ENCODE results near the gene CDC42EP4. TPM values are rescaled to one million over a fixed set of nuclear protein-coding genes. Genes with fewer than 3 reads are reported as not detected.

CDC42EP4 gene
- total RNA-seq, 1 experiment from 2014 or later, result 83.1 TPM

GRCh38 chr17:73247726-73248125 lies 64.1 kb downstream of the CDC42EP4 start:
- intact Hi-C loops (cut with micrococcal nuclease), result loop anchor here (1.0 kb wide), 1 partner anchor 56 kb away; no protein-coding TSS in a partner anchor
- H3K27me3 ChIP-seq (ENCODE audit: low read length), result no peaks in the 10 kb centered on the region
- H3F3A ChIP-seq (ENCODE audit: low read length, unreplicated experiment), result no peaks in the 10 kb centered on the region
- H3K4me2 ChIP-seq (ENCODE audit: low read length), result no peak overlapping the region
- H3K36me3 ChIP-seq (ENCODE audit: low read depth, low read length), result peaks cover 16% of the 10 kb centered on the region; the same call in 1 of the 2 replicates
- H3K27ac ChIP-seq (ENCODE audit: low read length), result no peak overlapping the region
- no peak overlapping the region for H2AFZ ChIP-seq (ENCODE audit: low read length)
- no peaks in the 10 kb centered on the region for H3K79me2 ChIP-seq (ENCODE audit: low read length)
- no peak overlapping the region for H3K9ac ChIP-seq (ENCODE audit: low read length)
- H3K9me3 ChIP-seq (ENCODE audit: low read length), result no peaks in the 10 kb centered on the region
- ATAC-seq, result peak; percentile 31; the same call in 1 of the 2 replicates
- CTCF ChIA-PET, result interaction anchor here (0.6 kb wide), 1 partner anchor 523 kb away, joined by 3 read pairs; no protein-coding TSS in a partner anchor
- TF ChIP-seq EZH2 (IDR thresholded peaks at IDR 0.05; ENCODE audit: low read length, unreplicated experiment) (no peak), CTCF (conservative IDR thresholded peaks at IDR 0.05; ENCODE audit: low read depth, low read length) (peak; percentile 49; the same call in 1 of the 2 replicates), EZH2phosphoT487 (IDR thresholded peaks at IDR 0.05; ENCODE audit: borderline replicate concordance, low read length) (no peak)
- H3K4me3 ChIP-seq (ENCODE audit: low read length), result no peak overlapping the region
- no peak for DNase-seq
- no TSS peak for BruUV-seq (replicated peaks)
- no peaks in the 10 kb centered on the region for H3K9me2 ChIP-seq (replicated peaks; ENCODE audit: low read length)
- no peaks in the 10 kb centered on the region for H4K20me1 ChIP-seq (ENCODE audit: low read length)
- POLR2A ChIA-PET (ENCODE audit: unreplicated experiment), result no interaction called here
- no peaks in the 10 kb centered on the region for H3K4me1 ChIP-seq (ENCODE audit: insufficient read depth, low read length)

- Histone ChIP-seq H3K27ac (ENCODE audit: low read length) (no peak overlapping the region), H3F3A (ENCODE audit: low read length, unreplicated experiment) (no peaks in the 10 kb centered on the region), H3K4me3 (ENCODE audit: low read length) (no peak overlapping the region), H3K79me2 (ENCODE audit: low read length) (peaks cover 16% of the 10 kb centered on the region), H3K9me3 (ENCODE audit: low read length) (no peaks in the 10 kb centered on the region), H3K27me3 (ENCODE audit: low read length) (no peaks in the 10 kb centered on the region), H4K20me1 (ENCODE audit: low read length) (no peaks in the 10 kb centered on the region), H3K4me2 (ENCODE audit: low read length) (no peak overlapping the region), H3K4me1 (ENCODE audit: insufficient read depth, low read length) (no peaks in the 10 kb centered on the region), H2AFZ (ENCODE audit: low read length) (no peak overlapping the region), H3K9ac (ENCODE audit: low read length) (no peak overlapping the region), H3K9me2 (replicated peaks; ENCODE audit: low read length) (no peaks in the 10 kb centered on the region), H3K36me3 (ENCODE audit: low read depth, low read length) (peaks cover 32% of the 10 kb centered on the region; the same call in 1 of the 2 replicates)
- POLR2A ChIA-PET (ENCODE audit: unreplicated experiment), result interaction anchor here (0.6 kb wide), 1 partner anchor 9 kb away, joined by 3 read pairs; no protein-coding TSS in a partner anchor
- no TSS peak for BruUV-seq (replicated peaks)
- CTCF ChIA-PET, result interaction anchor here (0.5 to 0.6 kb wide), 2 partner anchors 129 to 563 kb away, joined by 3 read pairs; no protein-coding TSS in a partner anchor
- TF ChIP-seq CTCF (conservative IDR thresholded peaks at IDR 0.05; ENCODE audit: low read depth, low read length), result no peak
- TF ChIP-seq EZH2 (IDR thresholded peaks at IDR 0.05; ENCODE audit: low read length, unreplicated experiment), result no peak
- TF ChIP-seq EZH2phosphoT487 (IDR thresholded peaks at IDR 0.05; ENCODE audit: borderline replicate concordance, low read length), result no peak
- ATAC-seq (peak; percentile 33), DNase-seq (peak; percentile 24)
- intact Hi-C loops (cut with micrococcal nuclease), result no loop called here
Observed at GRCh38 chr17:73240561-73240960, 71.2 kb downstream of the CDC42EP4 start.

- H3K4me3 ChIP-seq (ENCODE audit: low read length), result no peak overlapping the region
- peaks cover 9% of the 10 kb centered on the region for H3K4me1 ChIP-seq (ENCODE audit: insufficient read depth, low read length)
- no peak overlapping the region for H3K27ac ChIP-seq (ENCODE audit: low read length)
- intact Hi-C loops (cut with micrococcal nuclease), result no loop called here
- H3K27me3 ChIP-seq (ENCODE audit: low read length), result no peaks in the 10 kb centered on the region
- 0 out of 2 replicates have a peak overlapping the region, but pooled peaks have one; percentile 2 for H3K4me2 ChIP-seq (ENCODE audit: low read length)
- ATAC-seq (no peak), DNase-seq (no peak)
- BruUV-seq (replicated peaks), result no TSS peak
- H3K9me2 ChIP-seq (replicated peaks; ENCODE audit: low read length), result no peaks in the 10 kb centered on the region
- POLR2A ChIA-PET (ENCODE audit: unreplicated experiment), result no interaction called here
- TF ChIP-seq EZH2phosphoT487 (IDR thresholded peaks at IDR 0.05; ENCODE audit: borderline replicate concordance, low read length) (no peak), EZH2 (IDR thresholded peaks at IDR 0.05; ENCODE audit: low read length, unreplicated experiment) (no peak), CTCF (conservative IDR thresholded peaks at IDR 0.05; ENCODE audit: low read depth, low read length) (no peak)
- H3F3A ChIP-seq (ENCODE audit: low read length, unreplicated experiment), result no peaks in the 10 kb centered on the region
- peaks cover 33% of the 10 kb centered on the region for H3K79me2 ChIP-seq (ENCODE audit: low read length)
- H3K36me3 ChIP-seq (ENCODE audit: low read depth, low read length), result peaks cover 26% of the 10 kb centered on the region
- H3K9me3 ChIP-seq (ENCODE audit: low read length), result no peaks in the 10 kb centered on the region
- no peak overlapping the region for H2AFZ ChIP-seq (ENCODE audit: low read length)
- CTCF ChIA-PET, result no interaction called here
- no peaks in the 10 kb centered on the region for H4K20me1 ChIP-seq (ENCODE audit: low read length)
- H3K9ac ChIP-seq (ENCODE audit: low read length), result no peak overlapping the region
Observed at GRCh38 chr17:73237714-73238113, 74.1 kb downstream of the CDC42EP4 start.

Data from PC-3 (cell line).